Astrocyte (in vitro differentiated cells and primary cell): ENCODE data around the gene SNRPD3.

Experiments used
- CTCF ChIP-seq: IDR thresholded peaks from 2 replicates; pipeline ENCODE4 v1.5.1; 2011; ENCODE audit warnings: low read depth, mild to moderate bottlenecking, inconsistent platforms, low read length, moderate library complexity; ENCODE audit not compliant: insufficient read depth
- EZH2 ChIP-seq: IDR thresholded peaks from 2 replicates; pipeline ENCODE4 v1.6.1; 2012; ENCODE audit warnings: mild to moderate bottlenecking, low read length, inconsistent platforms; ENCODE audit not compliant: insufficient read depth

- no peak for TF ChIP-seq CTCF
- TF ChIP-seq EZH2 = no peak
Observed at GRCh38 chr22:24587251-24587650, 31.5 kb downstream of the SNRPD3 start.
